Measurements from ENCODE around the gene FRMD4A.
A peak's percentile ranks its signal among the peaks of the same experiment; 100 is the strongest.

The FRMD4A gene

GRCh38 chr10:14336736-14337135, 6.0 kb upstream of the FRMD4A start:
- DNase-seq, result no peak

- no peak for DNase-seq
These were observed 4.0 kb upstream of the FRMD4A start for GRCh38 chr10:14334771-14335170.

- DNase-seq, result no peak
These were observed 2.9 kb upstream of the FRMD4A start for GRCh38 chr10:14333606-14334005.

GRCh38 chr10:14332903-14333302, 2.2 kb upstream of the FRMD4A start:
- DNase-seq, result no peak

- DNase-seq, result no peak
These were observed 964 bp downstream of the FRMD4A start for GRCh38 chr10:14329746-14330173.

GRCh38 chr10:14328881-14329672, 1.6 kb downstream of the FRMD4A start:
- DNase-seq, result no peak

- DNase-seq, result no peak
These were observed 3.2 kb downstream of the FRMD4A start for GRCh38 chr10:14327527-14327926.

GRCh38 chr10:14326581-14326980, 4.1 kb downstream of the FRMD4A start:
- no peak for DNase-seq

GRCh38 chr10:14325325-14325955, 5.3 kb downstream of the FRMD4A start:
- DNase-seq, result peak in 3 of 5 donors; percentile 22 to 42 (median 38)

GRCh38 chr10:14322526-14323188, 8.1 kb downstream of the FRMD4A start:
- no peak for DNase-seq

- no peak for DNase-seq
These were observed 12.7 kb downstream of the FRMD4A start for GRCh38 chr10:14318007-14318406.

GRCh38 chr10:14312014-14312413, 18.7 kb downstream of the FRMD4A start:
- no peak for DNase-seq

- no peak for DNase-seq
These were observed 19.3 kb downstream of the FRMD4A start for GRCh38 chr10:14311206-14311957.

- DNase-seq, result no peak
These were observed 21.1 kb downstream of the FRMD4A start for GRCh38 chr10:14309593-14309992.

- DNase-seq, result no peak
These were observed 24.5 kb downstream of the FRMD4A start for GRCh38 chr10:14306190-14306589.

- no peak for DNase-seq
These were observed 26.7 kb downstream of the FRMD4A start for GRCh38 chr10:14304046-14304445.

GRCh38 chr10:14302035-14302434, 28.7 kb downstream of the FRMD4A start:
- no peak for DNase-seq

GRCh38 chr10:14299556-14299955, 31.2 kb downstream of the FRMD4A start:
- DNase-seq, result no peak

- DNase-seq, result no peak
These were observed 34.5 kb downstream of the FRMD4A start for GRCh38 chr10:14296065-14296709.

- no peak for DNase-seq
These were observed 36.2 kb downstream of the FRMD4A start for GRCh38 chr10:14294347-14295059.

- DNase-seq, result no peak
These were observed 37.2 kb downstream of the FRMD4A start for GRCh38 chr10:14293526-14293925.

- DNase-seq, result no peak
These were observed 39.4 kb downstream of the FRMD4A start for GRCh38 chr10:14291296-14291695.

Measured in T-helper 1 cell (primary cell).